Activated CD4-positive, alpha-beta memory T cell treated with anti-CD3 and anti-CD28 coated beads for 36 hours (primary cell): Measurements from ENCODE around the gene SAG. TPM values are rescaled to one million over a fixed set of nuclear protein-coding genes. Genes with fewer than 3 reads are reported as not detected.
"Not testable (repeated sequence)": the region's sequence is repeated elsewhere in the genome, so short reads cannot be mapped to it uniquely, and the experiment has no call there.

ENCODE experiments used
- CTCF ChIA-PET: fragments of 350-600 bp; sonication (Branson Sonifier 250); formaldehyde crosslinking; loops from one replicate; lab custom pipeline; 2021; ENCODE audit warnings: antibody characterized with exemption, inconsistent platforms; lab: Charles Lee
- POLR2A ChIA-PET: fragments of 350-600 bp; sonication (Branson Sonifier 250); formaldehyde crosslinking; loops from one replicate; lab custom pipeline; 2021; ENCODE audit warnings: antibody characterized with exemption; lab: Charles Lee
- DNase-seq: peaks from one replicate; pipeline ENCODE4 v3.0.0-alpha.2; 2020
- H3K27ac Mint-ChIP-seq: one replicate; pipeline ENCODE4 v1.8.0; 2021; ENCODE audit warnings: mixed read lengths
- H3K27me3 Mint-ChIP-seq: one replicate; pipeline ENCODE4 v1.8.0; 2021; ENCODE audit warnings: mixed read lengths
- H3K36me3 Mint-ChIP-seq: one replicate; pipeline ENCODE4 v1.8.0; 2021; ENCODE audit warnings: mixed read lengths
- H3K4me1 Mint-ChIP-seq: one replicate; pipeline ENCODE4 v1.8.0; 2021; ENCODE audit warnings: low read depth, mixed read lengths
- H3K4me3 Mint-ChIP-seq: one replicate; pipeline ENCODE4 v1.8.0; 2021; ENCODE audit warnings: mild to moderate bottlenecking, mixed read lengths
- H3K9me3 Mint-ChIP-seq: one replicate; pipeline ENCODE4 v1.8.0; 2021; ENCODE audit warnings: mixed read lengths
- intact Hi-C: fragments of 100-400 bp; cut with micrococcal nuclease; formaldehyde crosslinking; loops from one replicate; pipeline ENCODE4 v1.15.1; 2023
- total RNA-seq, 2 experiments: library from RNA; stranded (reverse); gene quantifications; one replicate each; pipeline ENCODE4 v1.2.3, GENCODE V29; 2021

Gene SAG
- total RNA-seq, 2 experiments from 2014 or later = 0.27 to 1.3 TPM

DNA sequence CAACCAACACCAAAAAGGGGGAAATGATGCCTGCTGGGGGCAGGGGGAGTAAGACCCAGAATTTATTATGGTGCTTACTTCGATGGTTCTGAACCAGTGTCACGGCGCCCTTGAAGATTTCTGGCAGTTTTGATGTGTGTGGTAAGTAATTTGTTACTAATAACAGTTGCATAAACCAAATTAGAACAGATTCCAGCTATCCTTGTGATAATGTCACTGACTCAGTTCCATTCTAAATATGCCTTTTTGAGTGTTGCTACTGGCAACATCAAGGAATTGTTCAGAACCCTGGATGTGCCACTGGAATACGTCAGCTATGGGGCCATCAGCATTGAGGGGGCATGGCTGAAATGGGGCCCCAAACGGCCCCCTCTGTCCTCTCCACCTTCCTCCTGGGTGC is 11.6 kb downstream of the SAG start:
- Mint-ChIP-seq H3K4me1 (peaks cover 4% of the 10 kb centered on the region), H3K4me3 (no peak overlapping the region), H3K36me3 (no peaks in the 10 kb centered on the region), H3K9me3 (no peaks in the 10 kb centered on the region), H3K27me3 (no peaks in the 10 kb centered on the region), H3K27ac (no peak overlapping the region)
- intact Hi-C loops = no loop called here
- CTCF ChIA-PET = no interaction called here
- POLR2A ChIA-PET = no interaction called here
- DNase-seq = no peak

DNA sequence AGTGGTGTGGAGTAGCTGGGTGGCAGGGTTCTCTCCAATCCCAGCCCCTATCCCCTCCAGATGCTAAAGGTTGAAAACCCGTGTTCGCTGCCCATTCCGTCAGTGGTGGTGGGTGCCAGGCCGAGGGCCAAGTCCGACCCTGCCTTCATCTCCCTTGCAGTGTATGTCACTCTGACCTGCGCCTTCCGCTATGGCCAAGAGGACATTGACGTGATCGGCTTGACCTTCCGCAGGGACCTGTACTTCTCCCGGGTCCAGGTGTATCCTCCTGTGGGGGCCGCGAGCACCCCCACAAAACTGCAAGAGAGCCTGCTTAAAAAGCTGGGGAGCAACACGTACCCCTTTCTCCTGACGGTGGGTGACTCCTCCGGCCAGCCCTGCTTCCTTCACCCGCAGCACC is 12.9 kb downstream of the SAG start:
- Mint-ChIP-seq H3K27ac (no peak overlapping the region), H3K36me3 (no peaks in the 10 kb centered on the region), H3K4me1 (peaks cover 4% of the 10 kb centered on the region), H3K4me3 (no peak overlapping the region), H3K27me3 (no peaks in the 10 kb centered on the region), H3K9me3 (no peaks in the 10 kb centered on the region)
- POLR2A ChIA-PET = no interaction called here
- CTCF ChIA-PET = no interaction called here
- DNase-seq = no peak
- intact Hi-C loops = no loop called here

DNA sequence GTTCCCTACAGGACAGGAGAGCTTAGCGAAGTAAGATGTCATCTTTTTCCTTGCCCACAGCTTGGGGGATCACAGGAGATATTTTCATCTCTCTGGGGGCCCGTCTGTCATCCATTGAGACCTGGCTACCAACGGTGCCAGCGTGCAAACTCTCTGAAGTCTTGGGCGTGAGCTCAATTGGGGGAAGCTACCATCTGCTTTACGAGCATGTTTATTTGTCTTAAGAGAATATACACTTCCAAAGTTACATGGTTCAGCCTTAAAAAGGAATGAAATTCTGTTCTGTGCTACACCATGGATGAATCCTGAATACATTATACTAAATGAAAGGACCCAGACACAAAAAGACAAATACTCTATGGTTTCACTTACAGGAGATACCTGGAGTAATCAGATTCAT is 13.6 kb downstream of the SAG start:
- Mint-ChIP-seq H3K27me3 (no peaks in the 10 kb centered on the region), H3K27ac (no peak overlapping the region), H3K36me3 (no peaks in the 10 kb centered on the region), H3K9me3 (no peaks in the 10 kb centered on the region), H3K4me3 (no peak overlapping the region), H3K4me1 (peaks cover 4% of the 10 kb centered on the region)
- DNase-seq = no peak
- ChIA-PET CTCF (no interaction called here), POLR2A (no interaction called here)
- intact Hi-C loops = no loop called here

DNA sequence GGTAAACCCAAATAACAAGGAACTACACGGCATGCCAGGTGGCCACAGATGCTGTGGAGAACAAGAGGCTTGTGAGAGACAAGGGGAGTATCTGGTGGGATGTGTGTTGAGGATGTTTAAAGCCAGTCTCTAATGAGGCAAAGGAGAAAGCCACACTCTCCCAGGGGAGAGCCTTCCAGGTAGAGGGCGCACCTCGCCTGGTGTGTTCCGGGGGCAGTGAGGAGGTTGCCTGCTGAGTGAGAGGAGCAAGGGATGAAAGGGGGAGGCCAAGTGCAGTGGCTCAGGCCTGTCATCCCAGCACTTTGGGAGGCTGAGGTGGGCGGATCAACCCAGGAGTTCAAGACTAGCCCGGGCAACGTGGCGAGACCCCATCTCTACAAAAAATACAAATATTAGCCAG is 16.2 kb downstream of the SAG start:
- Mint-ChIP-seq H3K36me3 (no peaks in the 10 kb centered on the region), H3K27ac (no peak overlapping the region), H3K4me3 (no peak overlapping the region), H3K9me3 (no peaks in the 10 kb centered on the region), H3K27me3 (no peaks in the 10 kb centered on the region), H3K4me1 (peaks cover 4% of the 10 kb centered on the region)
- no peak for DNase-seq
- intact Hi-C loops = no loop called here
- POLR2A ChIA-PET = no interaction called here
- CTCF ChIA-PET = interaction anchor here (0.6 kb wide), 1 partner anchor 971 kb away, joined by 4 read pairs; no protein-coding TSS in a partner anchor

DNA sequence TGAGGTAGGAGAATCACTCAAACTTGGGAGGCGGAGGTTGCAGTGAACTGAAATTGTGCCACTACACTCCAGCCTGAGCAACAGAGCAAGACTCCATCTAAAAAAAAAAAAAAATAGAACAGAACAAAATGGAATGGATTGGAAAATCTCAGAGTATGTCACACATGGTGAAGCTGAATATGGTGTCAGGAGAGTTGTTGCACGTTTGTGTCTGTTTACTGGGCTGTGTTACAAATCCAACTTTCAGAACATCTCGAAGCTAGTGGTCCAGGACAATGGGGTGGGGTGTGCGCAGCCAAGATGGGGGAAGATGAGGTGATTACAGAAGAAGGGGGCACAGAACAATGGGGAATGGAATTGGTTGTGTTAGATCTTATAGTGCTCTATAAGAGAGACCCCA is 17.6 kb downstream of the SAG start:
- H3K27me3 Mint-ChIP-seq = no peaks in the 10 kb centered on the region
- CTCF ChIA-PET = no interaction called here
- H3K27ac Mint-ChIP-seq = no peak overlapping the region
- no peak overlapping the region for H3K4me3 Mint-ChIP-seq
- H3K9me3 Mint-ChIP-seq = no peaks in the 10 kb centered on the region
- POLR2A ChIA-PET = no interaction called here
- H3K4me1 Mint-ChIP-seq = peaks cover 8% of the 10 kb centered on the region
- no peak for DNase-seq
- H3K36me3 Mint-ChIP-seq = no peaks in the 10 kb centered on the region
- intact Hi-C loops = no loop called here

DNA sequence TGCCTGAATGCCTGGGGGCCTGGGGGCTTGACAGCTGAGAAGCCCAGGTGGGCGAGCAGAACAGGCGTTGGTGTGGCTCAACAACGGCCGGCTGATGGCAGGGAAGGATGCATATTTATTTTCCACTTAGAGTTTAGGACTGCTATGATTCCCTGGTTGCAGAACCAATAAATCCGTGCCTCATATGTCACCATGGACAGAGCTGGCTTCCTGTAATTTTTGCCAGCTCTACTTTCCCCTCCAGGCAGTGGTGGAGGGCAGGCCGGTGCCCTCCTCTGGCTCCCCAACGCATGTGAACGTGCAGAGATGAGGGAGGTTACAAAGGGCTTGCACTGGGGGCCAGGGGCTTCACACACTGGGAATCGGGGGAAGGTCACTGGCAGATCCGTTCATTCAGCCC is 18.2 kb downstream of the SAG start:
- no peak for DNase-seq
- H3K4me1 Mint-ChIP-seq = peaks cover 8% of the 10 kb centered on the region
- POLR2A ChIA-PET = no interaction called here
- no peaks in the 10 kb centered on the region for H3K36me3 Mint-ChIP-seq
- no peaks in the 10 kb centered on the region for H3K27me3 Mint-ChIP-seq
- no peaks in the 10 kb centered on the region for H3K9me3 Mint-ChIP-seq
- H3K4me3 Mint-ChIP-seq = no peak overlapping the region
- CTCF ChIA-PET = no interaction called here
- H3K27ac Mint-ChIP-seq = no peak overlapping the region
- intact Hi-C loops = no loop called here

DNA sequence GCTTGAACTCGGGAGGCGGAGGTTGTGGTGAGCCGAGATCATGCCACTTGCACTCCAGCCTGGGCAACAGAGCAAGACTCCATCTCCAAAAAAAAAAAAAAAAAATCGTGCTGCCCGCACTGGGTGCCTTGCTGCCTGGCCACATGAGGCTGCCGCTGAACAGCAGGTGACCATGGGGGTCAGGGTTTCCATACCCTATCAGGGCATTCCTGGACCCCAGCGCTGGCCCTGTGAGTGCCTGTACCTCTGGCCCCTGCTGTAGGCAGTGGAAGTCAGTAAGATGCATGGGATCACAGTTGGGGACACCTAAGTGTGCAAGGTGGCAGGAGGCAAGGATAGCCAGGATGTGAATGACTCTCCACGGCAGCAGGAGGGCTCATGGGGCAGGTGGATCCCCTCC is 18.9 kb downstream of the SAG start:
- Mint-ChIP-seq H3K9me3 (no peaks in the 10 kb centered on the region), H3K4me3 (no peak overlapping the region), H3K27me3 (no peaks in the 10 kb centered on the region), H3K27ac (no peak overlapping the region), H3K36me3 (no peaks in the 10 kb centered on the region), H3K4me1 (peaks cover 14% of the 10 kb centered on the region)
- POLR2A ChIA-PET = no interaction called here
- DNase-seq = no peak
- intact Hi-C loops = no loop called here
- CTCF ChIA-PET = no interaction called here

DNA sequence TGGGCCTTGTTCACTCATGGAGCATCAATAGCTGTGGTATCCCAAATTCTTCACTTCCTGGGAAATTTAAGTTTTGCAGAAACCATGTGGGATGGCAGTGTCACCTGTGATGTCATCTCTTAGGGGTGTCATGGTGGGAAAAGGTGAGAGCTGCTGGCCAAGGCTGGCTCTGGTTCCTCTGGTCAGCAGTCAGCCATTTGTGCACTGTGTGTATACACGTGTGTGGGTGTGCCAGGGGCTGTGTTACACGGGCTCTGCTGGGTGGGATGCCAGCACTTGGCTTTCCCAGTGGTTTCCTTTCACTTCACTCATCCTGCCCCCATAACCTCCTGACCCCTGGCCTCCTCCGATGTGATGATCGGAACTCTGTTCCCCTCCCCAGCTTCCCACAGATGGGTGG is 21.3 kb downstream of the SAG start:
- H3K4me3 Mint-ChIP-seq = no peak overlapping the region
- CTCF ChIA-PET = no interaction called here
- no peaks in the 10 kb centered on the region for H3K36me3 Mint-ChIP-seq
- H3K4me1 Mint-ChIP-seq = peaks cover 20% of the 10 kb centered on the region
- POLR2A ChIA-PET = no interaction called here
- H3K9me3 Mint-ChIP-seq = no peaks in the 10 kb centered on the region
- no peak overlapping the region for H3K27ac Mint-ChIP-seq
- intact Hi-C loops = no loop called here
- no peak for DNase-seq
- no peaks in the 10 kb centered on the region for H3K27me3 Mint-ChIP-seq

DNA sequence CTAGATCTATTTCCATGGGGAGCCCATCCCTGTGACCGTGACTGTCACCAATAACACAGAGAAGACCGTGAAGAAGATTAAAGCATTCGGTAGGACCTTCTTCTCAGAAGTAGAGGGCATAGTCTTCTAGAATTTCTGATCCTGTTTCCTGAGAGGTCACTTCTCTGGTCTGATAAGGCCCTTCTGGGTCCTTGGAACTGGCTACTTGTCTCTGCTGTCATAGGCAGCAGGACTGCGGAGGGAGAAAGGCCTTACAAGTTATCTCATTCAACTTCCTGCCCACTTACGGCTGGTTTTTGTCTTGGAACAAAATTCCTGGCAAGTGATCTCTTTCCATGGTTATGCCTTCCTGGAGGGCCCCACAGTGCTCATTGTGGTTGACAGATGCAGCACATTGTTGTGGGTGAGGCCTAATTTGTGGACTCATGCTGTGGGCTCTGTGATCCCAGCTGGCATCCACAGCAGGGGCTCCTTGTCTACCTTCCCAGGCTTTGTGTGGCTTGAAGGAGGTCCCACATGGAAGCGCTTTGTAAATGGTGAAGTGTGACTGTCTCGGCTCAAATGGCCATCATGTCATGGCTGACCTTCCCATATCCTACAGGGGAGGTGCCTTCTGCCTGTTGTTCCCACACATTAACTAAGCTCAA is 22.0 kb downstream of the SAG start:
- H3K9me3 Mint-ChIP-seq = no peaks in the 10 kb centered on the region
- intact Hi-C loops = loop anchor here (5.0 kb wide), 1 partner anchor 62 kb away; no protein-coding TSS in a partner anchor
- POLR2A ChIA-PET = no interaction called here
- no peak overlapping the region for H3K4me3 Mint-ChIP-seq
- CTCF ChIA-PET = no interaction called here
- no peaks in the 10 kb centered on the region for H3K36me3 Mint-ChIP-seq
- H3K27me3 Mint-ChIP-seq = no peaks in the 10 kb centered on the region
- no peak overlapping the region for H3K27ac Mint-ChIP-seq
- no peak for DNase-seq
- peaks cover 23% of the 10 kb centered on the region for H3K4me1 Mint-ChIP-seq

DNA sequence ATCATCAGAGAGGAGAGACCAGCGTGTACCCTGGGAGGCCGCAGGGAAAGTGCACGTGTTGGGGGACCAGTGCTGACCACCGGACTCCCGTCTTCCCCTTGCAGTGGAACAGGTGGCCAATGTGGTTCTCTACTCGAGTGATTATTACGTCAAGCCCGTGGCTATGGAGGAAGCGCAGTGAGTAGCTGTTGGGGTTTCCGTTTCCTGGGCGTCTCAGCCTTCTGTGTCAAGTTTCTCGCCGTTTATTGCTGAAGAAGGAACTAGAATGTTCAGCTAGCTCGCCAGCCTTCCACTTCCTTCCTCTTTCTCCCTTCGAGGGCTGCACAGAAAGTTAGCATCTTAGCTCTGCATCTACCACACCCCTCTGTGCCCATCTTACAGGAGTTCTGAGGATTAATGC is 23.9 kb downstream of the SAG start:
- peak; percentile 81 for DNase-seq
- H3K27me3 Mint-ChIP-seq = no peaks in the 10 kb centered on the region
- peak overlapping the region; percentile 88 for H3K27ac Mint-ChIP-seq
- POLR2A ChIA-PET = interaction anchor here (1.1 kb wide), 1 partner anchor 22 kb away, joined by 3 read pairs; no protein-coding TSS in a partner anchor
- peaks cover 31% of the 10 kb centered on the region for H3K4me1 Mint-ChIP-seq
- peak overlapping the region; percentile 1 for H3K4me3 Mint-ChIP-seq
- no peaks in the 10 kb centered on the region for H3K36me3 Mint-ChIP-seq
- CTCF ChIA-PET = interaction anchor here (1.0 to 2.2 kb wide), 3 partner anchors 12 to 112 kb away, joined by 4 to 11 read pairs (median 10); no protein-coding TSS in a partner anchor
- intact Hi-C loops = loop anchor here (5.0 kb wide), 1 partner anchor 64 kb away; no protein-coding TSS in a partner anchor
- no peaks in the 10 kb centered on the region for H3K9me3 Mint-ChIP-seq

DNA sequence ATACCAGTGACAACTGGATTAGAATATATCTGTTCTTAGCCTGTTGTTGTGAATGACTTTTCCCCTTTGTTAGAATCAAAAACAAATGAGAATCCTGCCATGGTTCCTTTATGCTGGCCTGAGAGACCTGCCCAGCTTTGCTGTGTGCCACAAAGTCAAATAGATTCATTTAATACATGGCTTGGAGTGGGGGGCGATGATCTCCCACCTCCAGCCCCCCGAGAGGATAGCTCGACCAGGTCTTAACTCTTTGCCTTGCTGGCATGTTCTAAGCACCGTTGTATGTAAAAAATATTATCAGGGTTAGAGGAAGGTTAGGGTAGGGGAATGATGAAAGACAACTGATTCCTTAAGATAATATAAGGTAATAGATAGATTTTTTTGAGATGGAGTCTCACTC is 24.5 kb downstream of the SAG start:
- CTCF ChIA-PET = interaction anchor here (0.9 to 2.2 kb wide), 4 partner anchors 12 to 111 kb away, joined by 3 to 11 read pairs (median 7); no protein-coding TSS in a partner anchor
- H3K4me1 Mint-ChIP-seq = peaks cover 31% of the 10 kb centered on the region
- POLR2A ChIA-PET = interaction anchor here (1.1 kb wide), 1 partner anchor 22 kb away, joined by 3 read pairs; no protein-coding TSS in a partner anchor

DNA sequence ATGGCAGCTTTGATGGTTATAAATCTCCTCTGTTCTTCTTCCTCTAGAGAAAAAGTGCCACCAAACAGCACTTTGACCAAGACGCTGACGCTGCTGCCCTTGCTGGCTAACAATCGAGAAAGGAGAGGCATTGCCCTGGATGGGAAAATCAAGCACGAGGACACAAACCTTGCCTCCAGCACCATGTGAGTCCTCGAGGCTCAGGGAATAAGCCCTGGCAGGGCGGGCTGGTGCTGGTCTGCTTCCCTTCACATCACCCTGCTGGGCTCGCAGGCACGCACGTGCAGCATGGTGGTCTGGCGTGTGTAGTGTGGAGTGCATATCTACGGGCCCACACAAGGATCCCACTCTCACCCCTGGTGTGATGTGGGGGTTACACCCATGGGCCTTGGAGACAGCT is 27.3 kb downstream of the SAG start:
- Mint-ChIP-seq H3K4me3 (no peak overlapping the region), H3K27me3 (peaks cover 1% of the 10 kb centered on the region), H3K27ac (no peak overlapping the region), H3K4me1 (peaks cover 29% of the 10 kb centered on the region), H3K36me3 (no peaks in the 10 kb centered on the region), H3K9me3 (no peaks in the 10 kb centered on the region)
- no peak for DNase-seq
- intact Hi-C loops = loop anchor here (5.0 kb wide), 1 partner anchor 68 kb away; no protein-coding TSS in a partner anchor
- ChIA-PET POLR2A (no interaction called here), CTCF (no interaction called here)

More for the DNA sequence above, 24.5 kb downstream of the SAG start:
- Mint-ChIP-seq H3K9me3 (no peaks in the 10 kb centered on the region), H3K36me3 (no peaks in the 10 kb centered on the region), H3K27me3 (no peaks in the 10 kb centered on the region), H3K4me3 (no peak overlapping the region), H3K27ac (peak overlapping the region; percentile 88)
- DNase-seq = no peak
- intact Hi-C loops = loop anchor here (5.0 kb wide), 1 partner anchor 65 kb away; no protein-coding TSS in a partner anchor

DNA sequence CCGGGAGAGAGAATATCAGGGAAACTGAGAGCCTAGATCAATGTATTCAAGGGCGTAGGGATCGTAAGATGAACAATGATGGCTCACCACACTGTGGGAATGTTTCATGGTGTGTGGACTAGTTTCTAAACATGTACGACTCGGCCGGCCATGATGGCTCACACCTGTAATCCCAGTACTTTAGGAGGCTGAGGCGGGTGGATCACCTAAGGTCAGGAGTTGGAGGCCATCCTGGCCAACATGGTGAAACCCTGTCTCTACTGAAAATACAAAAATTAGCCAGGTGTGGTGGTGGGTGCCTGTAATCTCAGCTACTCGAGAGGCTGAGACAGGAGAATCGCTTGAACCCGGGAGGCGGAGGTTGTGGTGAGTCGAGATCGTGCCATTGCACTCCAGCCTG is 28.5 kb downstream of the SAG start:
- H3K27me3 Mint-ChIP-seq, H3K27ac Mint-ChIP-seq, DNase-seq, intact Hi-C loops, H3K36me3 Mint-ChIP-seq, H3K4me3 Mint-ChIP-seq, H3K9me3 Mint-ChIP-seq, POLR2A ChIA-PET, CTCF ChIA-PET: not testable (repeated sequence)
- H3K4me1 Mint-ChIP-seq = peaks cover 25% of the 10 kb centered on the region
